Neural cell (in vitro differentiated cells): ENCODE measurements around the gene RSPH1. TPM values are rescaled to one million over a fixed set of nuclear protein-coding genes. Genes with fewer than 3 reads are reported as not detected.

ENCODE experiments used
- H2AFZ ChIP-seq: fragments of 200-600, 300-800 bp; sonication (generic), shearing (Covaris generic); 2 replicates; pipeline ENCODE4 v1.6.0; 2014; ENCODE audit warnings: low read depth, mild to moderate bottlenecking, antibody characterized with exemption, low read length, moderate library complexity
- H3F3A ChIP-seq: fragments of 200-600 bp; shearing (Covaris generic); 2 replicates; pipeline ENCODE4 v1.6.1; 2016; ENCODE audit warnings: mild to moderate bottlenecking, moderate library complexity, mixed read lengths, antibody characterized with exemption, low read length; ENCODE audit not compliant: insufficient read depth, poor library complexity, severe bottlenecking
- H3K27ac ChIP-seq: fragments of 200-600, 300-800 bp; sonication (generic), shearing (Covaris generic); 2 replicates; pipeline ENCODE4 v1.5.1; 2014; ENCODE audit warnings: mild to moderate bottlenecking, low read length, moderate library complexity
- H3K27me3 ChIP-seq: fragments of 300-800, 200-600 bp; sonication (generic), shearing (Covaris generic); 2 replicates; pipeline ENCODE4 v1.6.0; 2014; ENCODE audit warnings: mild to moderate bottlenecking, low read depth, low read length, moderate library complexity; ENCODE audit not compliant: insufficient read depth
- H3K36me3 ChIP-seq: fragments of 300-800, 200-600 bp; sonication (generic), shearing (Covaris generic); 2 replicates; pipeline ENCODE4 v1.5.1; 2014; ENCODE audit warnings: mild to moderate bottlenecking, antibody characterized with exemption, low read length, moderate library complexity; ENCODE audit not compliant: insufficient read depth
- H3K4me2 ChIP-seq: fragments of 300-800, 200-600 bp; sonication (generic), shearing (Covaris generic); 2 replicates; pipeline ENCODE4 v1.6.0; 2014; ENCODE audit warnings: mild to moderate bottlenecking, low read length
- H3K4me3 ChIP-seq: fragments of 300-800, 200-600 bp; sonication (generic), shearing (Covaris generic); 2 replicates; pipeline ENCODE4 v1.5.1; 2014; ENCODE audit warnings: mild to moderate bottlenecking, low read length, moderate library complexity
- H3K79me2 ChIP-seq: fragments of 200-600 bp; shearing (Covaris generic); replicated peaks from 2 replicates; pipeline ENCODE4 v1.6.0; 2014; ENCODE audit warnings: mild to moderate bottlenecking, low read length, moderate library complexity; ENCODE audit not compliant: insufficient read depth
- H3K9ac ChIP-seq: fragments of 300-800, 200-600 bp; sonication (generic), shearing (Covaris generic); 2 replicates; pipeline ENCODE4 v1.6.1; 2016; ENCODE audit warnings: mild to moderate bottlenecking, low read length, mixed read lengths
- H3K9me2 ChIP-seq: fragments of 200-600 bp; shearing (Covaris generic); 2 replicates; pipeline ENCODE4 v1.6.1; 2016; ENCODE audit warnings: mild to moderate bottlenecking, low read length, mixed read lengths; ENCODE audit not compliant: insufficient read depth
- H3K9me3 ChIP-seq: fragments of 200-600, 300-800 bp; sonication (generic), shearing (Covaris generic); 2 replicates; pipeline ENCODE4 v1.6.1; 2016; ENCODE audit warnings: mild to moderate bottlenecking, mixed run types, low read length, moderate library complexity, mixed read lengths
- H4K20me1 ChIP-seq: fragments of 200-600 bp; shearing (Covaris generic); 2 replicates; pipeline ENCODE4 v1.6.1; 2016; ENCODE audit warnings: mild to moderate bottlenecking, mixed run types; ENCODE audit not compliant: insufficient read depth
- EP300 ChIP-seq: fragments of 450-650 bp; conservative IDR thresholded peaks from 2 replicates; pipeline ENCODE4 v1.6.1; 2014; ENCODE audit warnings: antibody characterized with exemption, mild to moderate bottlenecking, moderate library complexity; ENCODE audit not compliant: poor library complexity, severe bottlenecking
- EZH2 ChIP-seq: fragments of 200-600, 300-800 bp; shearing (Covaris generic), sonication (generic); IDR thresholded peaks from 2 replicates; pipeline ENCODE4 v1.6.1; 2014; ENCODE audit warnings: antibody characterized with exemption, low read length, borderline replicate concordance, mild to moderate bottlenecking; ENCODE audit not compliant: insufficient read depth, poor library complexity, severe bottlenecking
- MXI1 ChIP-seq: fragments of 450-650 bp; conservative IDR thresholded peaks from 2 replicates; pipeline ENCODE4 v1.6.1; 2014; ENCODE audit warnings: antibody characterized with exemption, mild to moderate bottlenecking; ENCODE audit not compliant: poor library complexity, severe bottlenecking
- POLR2AphosphoS5 ChIP-seq: IDR thresholded peaks from 2 replicates; pipeline ENCODE4 v1.6.1; 2012
- RAD21 ChIP-seq: fragments of 450-650 bp; conservative IDR thresholded peaks from 2 replicates; pipeline ENCODE4 v1.6.1; 2014; ENCODE audit warnings: antibody characterized with exemption, mild to moderate bottlenecking, moderate library complexity
- SMC3 ChIP-seq: fragments of 450-650 bp; conservative IDR thresholded peaks from 2 replicates; pipeline ENCODE4 v1.6.1; 2014; ENCODE audit warnings: antibody characterized with exemption, mild to moderate bottlenecking, moderate library complexity; ENCODE audit not compliant: poor library complexity
- TAF1 ChIP-seq: IDR thresholded peaks from 2 replicates; pipeline ENCODE4 v1.6.1; 2012; ENCODE audit warnings: low read depth
- polyA plus RNA-seq: library from polyadenylated mRNA; depleted of rRNA; stranded (reverse); fragments of >200 nt; gene quantifications from 2 replicates; pipeline ENCODE4 v1.2.3, GENCODE V29; 2014
- TF ChIP-seq, protein P1 (sequence below): fragments of 450-650 bp; IDR thresholded peaks from 2 replicates; pipeline ENCODE4 v1.5.1; 2014; ENCODE audit warnings: antibody characterized with exemption, mild to moderate bottlenecking, moderate library complexity; ENCODE audit not compliant: poor library complexity, severe bottlenecking
- TF ChIP-seq, protein P2 (sequence below): IDR thresholded peaks from 2 replicates; pipeline ENCODE4 v1.6.1; 2012; ENCODE audit warnings: borderline replicate concordance

The RSPH1 gene
- polyA plus RNA-seq, 1 donor from 2014 or later, result 1.3 TPM

DNA sequence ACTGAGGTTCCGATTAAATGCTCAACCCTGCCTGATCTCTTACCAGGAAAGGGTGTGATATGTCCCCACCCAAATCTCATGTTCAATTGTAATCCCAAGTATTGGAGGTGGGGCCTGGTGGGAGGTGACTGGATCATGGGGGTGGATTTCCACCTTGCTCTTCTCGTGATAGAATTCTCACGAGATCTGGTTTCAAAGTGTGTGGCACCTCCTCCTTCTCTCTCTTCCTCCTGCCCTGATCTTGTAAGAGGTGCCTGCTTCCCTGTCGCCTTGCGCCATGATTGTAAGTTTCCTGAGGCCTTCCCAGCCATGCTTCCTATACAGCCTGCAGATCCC lies 34.9 kb downstream of the RSPH1 start:
- TF ChIP-seq SMC3, result no peak
- TF ChIP-seq, protein P1, sequence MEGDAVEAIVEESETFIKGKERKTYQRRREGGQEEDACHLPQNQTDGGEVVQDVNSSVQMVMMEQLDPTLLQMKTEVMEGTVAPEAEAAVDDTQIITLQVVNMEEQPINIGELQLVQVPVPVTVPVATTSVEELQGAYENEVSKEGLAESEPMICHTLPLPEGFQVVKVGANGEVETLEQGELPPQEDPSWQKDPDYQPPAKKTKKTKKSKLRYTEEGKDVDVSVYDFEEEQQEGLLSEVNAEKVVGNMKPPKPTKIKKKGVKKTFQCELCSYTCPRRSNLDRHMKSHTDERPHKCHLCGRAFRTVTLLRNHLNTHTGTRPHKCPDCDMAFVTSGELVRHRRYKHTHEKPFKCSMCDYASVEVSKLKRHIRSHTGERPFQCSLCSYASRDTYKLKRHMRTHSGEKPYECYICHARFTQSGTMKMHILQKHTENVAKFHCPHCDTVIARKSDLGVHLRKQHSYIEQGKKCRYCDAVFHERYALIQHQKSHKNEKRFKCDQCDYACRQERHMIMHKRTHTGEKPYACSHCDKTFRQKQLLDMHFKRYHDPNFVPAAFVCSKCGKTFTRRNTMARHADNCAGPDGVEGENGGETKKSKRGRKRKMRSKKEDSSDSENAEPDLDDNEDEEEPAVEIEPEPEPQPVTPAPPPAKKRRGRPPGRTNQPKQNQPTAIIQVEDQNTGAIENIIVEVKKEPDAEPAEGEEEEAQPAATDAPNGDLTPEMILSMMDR, result no peak

DNA sequence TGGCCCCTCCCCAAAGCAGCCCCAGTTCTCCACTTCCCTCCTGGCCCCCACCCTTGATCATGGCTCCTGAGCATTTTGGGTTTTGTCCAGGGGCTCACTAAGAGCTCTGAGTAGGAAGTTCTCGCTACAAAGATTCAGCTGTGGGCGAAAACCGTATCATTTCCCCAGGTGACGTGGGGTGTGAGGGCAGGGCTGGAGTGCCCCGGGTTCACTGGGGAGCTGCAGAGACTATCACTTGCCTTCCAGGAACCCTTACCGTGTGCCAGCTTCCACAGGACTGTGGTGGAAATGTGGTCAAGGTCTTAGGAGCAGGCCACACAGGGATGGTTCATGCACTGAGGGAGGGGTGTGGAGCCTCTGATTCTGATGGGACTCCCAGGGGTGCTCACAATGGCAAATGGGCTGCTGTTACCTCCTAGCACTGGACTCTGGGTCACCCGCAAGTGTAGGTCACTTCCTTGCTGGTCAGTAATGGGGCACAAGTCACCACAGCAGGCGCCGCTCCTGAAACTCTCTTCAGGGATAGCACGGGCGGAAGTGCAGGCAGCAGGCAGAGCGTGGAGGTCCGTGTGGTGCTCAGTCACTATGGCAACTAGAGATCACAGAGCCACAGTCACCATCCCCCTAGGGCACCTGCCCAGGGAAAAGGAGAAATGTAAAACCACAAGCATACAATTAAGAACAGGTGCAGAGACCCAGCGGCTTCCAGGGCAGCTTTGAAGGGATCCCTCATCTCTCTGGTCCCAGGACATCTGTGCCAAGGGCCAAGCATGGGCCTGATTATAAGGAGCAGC lies 35.4 kb downstream of the RSPH1 start:
- Histone ChIP-seq H3K9ac (no peak overlapping the region), H4K20me1 (no peaks in the 10 kb centered on the region), H3K27ac (peak overlapping the region; percentile 50), H3F3A (no peaks in the 10 kb centered on the region), H3K36me3 (no peaks in the 10 kb centered on the region), H3K9me3 (no peaks in the 10 kb centered on the region), H3K4me2 (no peak overlapping the region), H3K79me2 (no peaks in the 10 kb centered on the region), H3K9me2 (no peaks in the 10 kb centered on the region), H3K27me3 (no peaks in the 10 kb centered on the region), H2AFZ (peak overlapping the region; percentile 25), H3K4me3 (no peak overlapping the region)
- TF ChIP-seq TAF1 (no peak), SMC3 (no peak), EZH2 (no peak), EP300 (no peak), RAD21 (peak; percentile 30), POLR2AphosphoS5 (no peak), MXI1 (peak; percentile 26)
- TF ChIP-seq, protein P2, sequence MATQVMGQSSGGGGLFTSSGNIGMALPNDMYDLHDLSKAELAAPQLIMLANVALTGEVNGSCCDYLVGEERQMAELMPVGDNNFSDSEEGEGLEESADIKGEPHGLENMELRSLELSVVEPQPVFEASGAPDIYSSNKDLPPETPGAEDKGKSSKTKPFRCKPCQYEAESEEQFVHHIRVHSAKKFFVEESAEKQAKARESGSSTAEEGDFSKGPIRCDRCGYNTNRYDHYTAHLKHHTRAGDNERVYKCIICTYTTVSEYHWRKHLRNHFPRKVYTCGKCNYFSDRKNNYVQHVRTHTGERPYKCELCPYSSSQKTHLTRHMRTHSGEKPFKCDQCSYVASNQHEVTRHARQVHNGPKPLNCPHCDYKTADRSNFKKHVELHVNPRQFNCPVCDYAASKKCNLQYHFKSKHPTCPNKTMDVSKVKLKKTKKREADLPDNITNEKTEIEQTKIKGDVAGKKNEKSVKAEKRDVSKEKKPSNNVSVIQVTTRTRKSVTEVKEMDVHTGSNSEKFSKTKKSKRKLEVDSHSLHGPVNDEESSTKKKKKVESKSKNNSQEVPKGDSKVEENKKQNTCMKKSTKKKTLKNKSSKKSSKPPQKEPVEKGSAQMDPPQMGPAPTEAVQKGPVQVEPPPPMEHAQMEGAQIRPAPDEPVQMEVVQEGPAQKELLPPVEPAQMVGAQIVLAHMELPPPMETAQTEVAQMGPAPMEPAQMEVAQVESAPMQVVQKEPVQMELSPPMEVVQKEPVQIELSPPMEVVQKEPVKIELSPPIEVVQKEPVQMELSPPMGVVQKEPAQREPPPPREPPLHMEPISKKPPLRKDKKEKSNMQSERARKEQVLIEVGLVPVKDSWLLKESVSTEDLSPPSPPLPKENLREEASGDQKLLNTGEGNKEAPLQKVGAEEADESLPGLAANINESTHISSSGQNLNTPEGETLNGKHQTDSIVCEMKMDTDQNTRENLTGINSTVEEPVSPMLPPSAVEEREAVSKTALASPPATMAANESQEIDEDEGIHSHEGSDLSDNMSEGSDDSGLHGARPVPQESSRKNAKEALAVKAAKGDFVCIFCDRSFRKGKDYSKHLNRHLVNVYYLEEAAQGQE, result no peak
- TF ChIP-seq, protein P1, result no peak

More for the DNA sequence above, 34.9 kb downstream of the RSPH1 start:
- H3K9me3 ChIP-seq, result no peaks in the 10 kb centered on the region
- no peaks in the 10 kb centered on the region for H3K27me3 ChIP-seq
- peak overlapping the region; percentile 50 for H3K27ac ChIP-seq
- H2AFZ ChIP-seq, result no peak overlapping the region
- no peak overlapping the region for H3K4me2 ChIP-seq
- no peaks in the 10 kb centered on the region for H3F3A ChIP-seq
- no peaks in the 10 kb centered on the region for H3K9me2 ChIP-seq
- no peak overlapping the region for H3K9ac ChIP-seq
- no peaks in the 10 kb centered on the region for H3K36me3 ChIP-seq
- no peaks in the 10 kb centered on the region for H4K20me1 ChIP-seq
- H3K79me2 ChIP-seq, result no peaks in the 10 kb centered on the region
- no peak overlapping the region for H3K4me3 ChIP-seq
